Muscle of leg (tissue), 11 donors: ENCODE measurements around the gene TRDMT1. TPM values are rescaled to one million over a fixed set of nuclear protein-coding genes. Genes with fewer than 3 reads are reported as not detected.
A peak's percentile ranks its signal among the peaks of the same experiment; 100 is the strongest.

Experiments used
- DNase-seq: peaks from one replicate; pipeline ENCODE4 v3.0.0; 2013
- H3K27ac ChIP-seq: one replicate; pipeline ENCODE4 v1.5.1; 2013; ENCODE audit warnings: mild to moderate bottlenecking, low read length, control low read depth
- H3K27me3 ChIP-seq: one replicate; pipeline ENCODE4 v1.6.1; 2013; ENCODE audit warnings: low read length; ENCODE audit not compliant: control insufficient read depth, insufficient read depth
- H3K36me3 ChIP-seq: one replicate; pipeline ENCODE4 v1.6.1; 2013; ENCODE audit warnings: low read length; ENCODE audit not compliant: control insufficient read depth, insufficient read depth
- H3K4me1 ChIP-seq: one replicate; pipeline ENCODE4 v1.6.1; 2013; ENCODE audit warnings: low read length; ENCODE audit not compliant: control insufficient read depth, insufficient read depth
- H3K4me3 ChIP-seq: one replicate; pipeline ENCODE4 v1.5.1; 2013; ENCODE audit warnings: low read length, control low read depth
- H3K9me3 ChIP-seq: replicated peaks from 2 replicates; pipeline ENCODE4 v1.6.1; 2013; ENCODE audit warnings: low read depth, low read length; ENCODE audit not compliant: control insufficient read depth
- WGBS: methylation state at CpG from one replicate; pipeline ENCODE4 v1.1.5; 2013; ENCODE audit warnings: missing lambda C conversion rate; ENCODE audit not compliant: insufficient coverage; 5-methylcytosine and 5-hydroxymethylcytosine counted together
- polyA plus RNA-seq, 8 donors: library from polyadenylated mRNA; unstranded; fragments of 120-200 nt; gene quantifications; one replicate each; pipeline versions ENCODE4 v1.2.1 to v1.2.3, GENCODE V29; 2013; ENCODE audit warnings: inconsistent platforms in 1 of 8, low replicate concordance in 1 of 8; ENCODE audit not compliant: insufficient read length in 8 of 8, insufficient read depth in 1 of 8
- total RNA-seq: library from RNA; stranded (reverse); fragments of 120-200 nt; gene quantifications from one replicate; pipeline ENCODE4 v1.2.4, GENCODE V29; 2013

The TRDMT1 gene
- total and polyA plus RNA-seq, 9 donors, result 4.7 to 11.5 (median 7.1) TPM

- H3K27me3 ChIP-seq, result no peaks in the 10 kb centered on the region
- no peak overlapping the region for H3K27ac ChIP-seq
Measured at GRCh38 chr10:17212802-17213221, 11.3 kb upstream of the TRDMT1 start.

GRCh38 chr10:17210361-17210760 lies 8.9 kb upstream of the TRDMT1 start:
- Histone ChIP-seq H3K9me3 (no peaks in the 10 kb centered on the region), H3K36me3 (no peaks in the 10 kb centered on the region), H3K4me1 (no peaks in the 10 kb centered on the region), H3K4me3 (no peak overlapping the region), H3K27me3 (no peaks in the 10 kb centered on the region), H3K27ac (no peak overlapping the region)
- no CpG with 5 or more reads among the region's 3 CpGs for whole genome bisulfite sequencing
- no peak for DNase-seq

More at GRCh38 chr10:17212802-17213221, 11.3 kb upstream of the TRDMT1 start:
- Histone ChIP-seq H3K4me3 (no peak overlapping the region), H3K4me1 (no peaks in the 10 kb centered on the region), H3K9me3 (no peaks in the 10 kb centered on the region), H3K36me3 (no peaks in the 10 kb centered on the region)
- no peak for DNase-seq

- H3K36me3 ChIP-seq, result no peaks in the 10 kb centered on the region
- no CpG with 5 or more reads among the region's 2 CpGs for WGBS
- no peak for DNase-seq
- no peaks in the 10 kb centered on the region for H3K9me3 ChIP-seq
- H3K4me3 ChIP-seq, result no peak overlapping the region
- H3K27ac ChIP-seq, result no peak overlapping the region
- H3K27me3 ChIP-seq, result no peaks in the 10 kb centered on the region
- H3K4me1 ChIP-seq, result no peaks in the 10 kb centered on the region
Measured at GRCh38 chr10:17209881-17210280, 8.4 kb upstream of the TRDMT1 start.

- DNase-seq, result no peak
- H3K4me3 ChIP-seq, result no peak overlapping the region
- no CpG with 5 or more reads among the region's 1 CpG for WGBS
- H3K27ac ChIP-seq, result no peak overlapping the region
- no peaks in the 10 kb centered on the region for H3K4me1 ChIP-seq
- no peaks in the 10 kb centered on the region for H3K9me3 ChIP-seq
- no peaks in the 10 kb centered on the region for H3K36me3 ChIP-seq
- no peaks in the 10 kb centered on the region for H3K27me3 ChIP-seq
Measured at GRCh38 chr10:17209302-17209701, 7.8 kb upstream of the TRDMT1 start.

GRCh38 chr10:17208476-17208875 lies 7.0 kb upstream of the TRDMT1 start:
- H3K4me1 ChIP-seq, result no peaks in the 10 kb centered on the region
- no peak for DNase-seq

GRCh38 chr10:17206210-17206709 lies 4.8 kb upstream of the TRDMT1 start:
- H3K4me1 ChIP-seq, result peaks cover 5% of the 10 kb centered on the region
- WGBS, result 89% methylated on average over 3 of the region's 7 CpGs
- H3K27ac ChIP-seq, result no peak overlapping the region
- H3K4me3 ChIP-seq, result no peak overlapping the region
- H3K27me3 ChIP-seq, result no peaks in the 10 kb centered on the region
- no peaks in the 10 kb centered on the region for H3K9me3 ChIP-seq
- H3K36me3 ChIP-seq, result no peaks in the 10 kb centered on the region
- no peak for DNase-seq

More at GRCh38 chr10:17208476-17208875, 7.0 kb upstream of the TRDMT1 start:
- Histone ChIP-seq H3K4me3 (no peak overlapping the region), H3K27ac (no peak overlapping the region), H3K9me3 (no peaks in the 10 kb centered on the region), H3K36me3 (no peaks in the 10 kb centered on the region), H3K27me3 (no peaks in the 10 kb centered on the region)

- Histone ChIP-seq H3K27me3 (no peaks in the 10 kb centered on the region), H3K4me3 (no peak overlapping the region), H3K27ac (no peak overlapping the region), H3K9me3 (no peaks in the 10 kb centered on the region), H3K4me1 (peaks cover 10% of the 10 kb centered on the region), H3K36me3 (no peaks in the 10 kb centered on the region)
- no peak for DNase-seq
- WGBS, result 63% methylated on average over 2 of the region's 3 CpGs
Measured at GRCh38 chr10:17203416-17203815, 1.9 kb upstream of the TRDMT1 start.

- no peak for DNase-seq
- no CpG with 5 or more reads among the region's 4 CpGs for WGBS
- Histone ChIP-seq H3K4me3 (no peak overlapping the region), H3K27ac (no peak overlapping the region), H3K4me1 (peaks cover 10% of the 10 kb centered on the region), H3K9me3 (no peaks in the 10 kb centered on the region), H3K27me3 (no peaks in the 10 kb centered on the region), H3K36me3 (no peaks in the 10 kb centered on the region)
Measured at GRCh38 chr10:17202999-17203398, 1.5 kb upstream of the TRDMT1 start.

GRCh38 chr10:17202506-17202905 lies 1.0 kb upstream of the TRDMT1 start:
- H3K27me3 ChIP-seq, result no peaks in the 10 kb centered on the region
- H3K27ac ChIP-seq, result peak overlapping the region; percentile 98
- WGBS, result 83% methylated on average over 1 of the region's 2 CpGs
- no peak overlapping the region for H3K4me3 ChIP-seq
- no peak for DNase-seq
- no peaks in the 10 kb centered on the region for H3K36me3 ChIP-seq
- H3K4me1 ChIP-seq, result peaks cover 10% of the 10 kb centered on the region
- H3K9me3 ChIP-seq, result no peaks in the 10 kb centered on the region

GRCh38 chr10:17201794-17202116 lies 283 bp upstream of the TRDMT1 start:
- peaks cover 10% of the 10 kb centered on the region for H3K4me1 ChIP-seq
- no peaks in the 10 kb centered on the region for H3K9me3 ChIP-seq
- no CpG with 5 or more reads among the region's 3 CpGs for WGBS
- peak overlapping the region; percentile 77 for H3K4me3 ChIP-seq
- no peaks in the 10 kb centered on the region for H3K36me3 ChIP-seq
- H3K27ac ChIP-seq, result peak overlapping the region; percentile 98
- no peak for DNase-seq
- no peaks in the 10 kb centered on the region for H3K27me3 ChIP-seq
